GM12891 (cell line): Measurements from ENCODE around the gene MGAT5.
A peak's percentile ranks its signal among the peaks of the same experiment; 100 is the strongest.

ENCODE experiments used
- DNase-seq: peaks from one replicate; pipeline ENCODE4 v3.0.0; 2011; ENCODE audit warnings: low spot score; ENCODE audit not compliant: insufficient read length
- FAIRE-seq: peaks from 2 replicates; lab custom pipeline; 2011; peaks lifted over from hg19 to GRCh38; lab: Jason Lieb, UNC
- PAX5 ChIP-seq: IDR thresholded peaks from 2 replicates; pipeline ENCODE4 v1.6.1; 2011; ENCODE audit warnings: low read length, moderate library complexity, mild to moderate bottlenecking; ENCODE audit not compliant: insufficient read depth, severe bottlenecking
- POLR2A ChIP-seq: IDR thresholded peaks from 2 replicates; pipeline ENCODE4 v1.6.1; 2011; ENCODE audit warnings: low read depth, low read length, control low read depth
- POLR2AphosphoS5 ChIP-seq: IDR thresholded peaks from 2 replicates; pipeline ENCODE4 v1.6.1; 2011; ENCODE audit warnings: low read depth, low read length, control low read depth
- POU2F2 ChIP-seq: IDR thresholded peaks from 2 replicates; pipeline ENCODE4 v1.6.1; 2011; ENCODE audit warnings: low read depth, mild to moderate bottlenecking, control low read depth, low read length, moderate library complexity
- SPI1 ChIP-seq: IDR thresholded peaks from 2 replicates; pipeline ENCODE4 v1.6.1; 2011; ENCODE audit warnings: low read depth, low read length, control low read depth
- TAF1 ChIP-seq: IDR thresholded peaks from 2 replicates; pipeline ENCODE4 v1.6.1; 2011; ENCODE audit warnings: low read depth, low read length, control low read depth

Gene MGAT5

DNA sequence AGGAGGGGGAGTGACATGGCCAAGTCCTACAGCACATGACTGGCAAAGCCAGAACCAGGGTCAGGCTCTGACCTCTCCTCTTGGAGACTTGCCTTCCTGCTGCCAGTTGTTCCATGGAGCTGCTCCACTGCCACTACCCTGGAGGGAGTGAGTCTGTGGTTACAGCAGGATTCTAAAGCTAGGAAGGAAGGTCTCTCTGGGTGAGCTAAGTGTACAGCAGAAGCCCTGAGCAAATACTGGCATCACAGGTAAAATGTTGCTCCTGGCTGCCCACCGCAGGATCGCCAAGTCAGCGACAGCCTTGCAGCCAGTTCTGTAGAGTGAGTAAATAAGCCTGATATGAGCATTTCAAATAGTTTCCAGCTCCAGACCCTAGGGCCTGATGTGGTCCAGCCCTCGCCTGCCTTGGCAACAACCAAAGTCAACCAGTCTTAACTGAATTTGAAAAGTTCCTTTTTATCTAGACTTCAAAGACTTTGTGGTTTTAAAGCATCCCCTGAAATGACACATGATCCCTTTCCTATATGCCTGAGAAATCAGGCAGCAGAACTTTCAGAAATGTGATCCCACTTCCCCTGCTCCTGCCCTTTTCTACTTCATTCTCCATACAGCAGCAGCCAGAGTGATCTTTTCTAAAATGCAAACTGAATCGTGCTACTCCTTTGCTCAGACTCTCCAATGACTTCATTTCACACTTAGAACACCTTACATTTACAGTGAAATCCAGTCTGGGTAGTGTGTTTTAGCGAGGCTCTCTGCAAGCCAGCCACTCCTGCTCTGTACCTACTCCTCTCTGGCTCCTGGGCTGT is 114.3 kb downstream of the MGAT5 start:
- peak; percentile 16 for FAIRE-seq
- TF ChIP-seq POLR2A (no peak), POU2F2 (no peak), POLR2AphosphoS5 (no peak), TAF1 (no peak), SPI1 (peak; percentile 11; the same call in 1 of the 2 replicates), PAX5 (no peak)
- no peak for DNase-seq

DNA sequence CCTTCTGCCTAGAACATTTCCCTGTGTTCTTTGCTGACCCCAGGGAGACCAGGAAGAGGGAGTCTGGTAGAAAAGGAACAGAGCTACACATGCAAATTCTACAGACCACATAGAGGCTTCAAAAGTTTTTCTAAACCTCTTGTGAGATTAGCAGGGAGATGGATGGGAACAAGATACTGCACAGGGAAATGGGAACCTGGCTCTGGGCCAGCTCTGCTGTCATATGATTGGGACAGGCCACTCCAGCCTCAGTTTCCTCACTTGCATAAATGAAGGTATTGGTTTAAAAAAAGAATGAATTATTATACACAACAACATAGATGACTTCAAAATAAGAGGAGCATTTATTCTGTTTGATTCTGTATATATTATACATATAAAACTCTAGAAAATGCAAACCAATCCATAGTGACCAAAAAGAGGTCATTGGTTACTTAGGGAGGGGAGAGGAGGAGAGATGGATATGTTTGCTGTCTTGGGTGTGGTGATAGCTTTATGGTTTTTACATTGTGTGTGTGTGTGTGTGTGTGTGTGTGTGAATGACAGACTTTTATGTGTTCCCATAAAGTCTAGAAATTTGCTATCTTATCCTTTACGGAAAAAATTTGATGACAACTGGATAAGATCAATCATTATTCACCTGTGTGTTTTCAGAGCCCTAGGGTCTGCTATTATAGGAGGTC is 115.5 kb downstream of the MGAT5 start:
- DNase-seq (no peak), FAIRE-seq (no peak)
- TF ChIP-seq POLR2A = no peak
- TF ChIP-seq POU2F2 = peak; percentile 14; the same call in 1 of the 2 replicates

DNA sequence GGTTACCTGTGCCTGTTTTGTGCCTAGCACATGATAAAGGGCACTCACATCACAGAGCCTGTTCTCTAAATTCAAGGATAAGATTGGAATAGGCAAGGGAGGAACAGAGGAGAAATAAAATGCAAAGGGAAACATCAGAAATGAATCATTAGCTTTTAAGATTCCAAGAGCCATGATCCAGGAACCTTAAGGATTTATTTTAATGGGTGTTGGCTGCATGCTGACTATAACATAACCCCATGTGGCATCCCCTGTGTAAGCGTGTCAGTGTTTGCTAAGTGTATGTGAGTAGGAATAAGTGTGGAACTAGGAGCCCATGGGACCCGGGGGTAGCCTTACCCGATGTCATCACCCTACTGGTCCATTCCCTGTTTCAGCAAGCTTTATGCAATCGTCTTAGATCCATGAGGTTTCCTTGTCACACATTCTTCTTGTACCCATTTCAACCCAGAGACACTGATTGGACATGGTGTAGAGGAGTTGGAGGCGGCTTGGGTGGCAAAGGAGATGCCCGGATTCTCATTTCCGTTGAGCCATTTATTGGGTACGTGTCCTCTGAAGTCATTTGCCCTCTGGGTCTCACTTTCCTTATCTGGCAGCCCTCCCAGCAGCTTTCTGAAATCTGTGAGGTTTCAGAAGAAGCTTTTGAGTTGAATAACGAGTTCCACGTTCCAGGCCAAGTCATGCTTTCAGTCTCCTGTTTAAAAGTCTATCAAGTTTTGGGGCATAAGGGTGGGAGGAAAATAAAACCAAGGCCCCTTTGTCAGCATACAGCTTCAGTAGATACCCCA is 117.0 kb downstream of the MGAT5 start:
- FAIRE-seq = no peak

DNA sequence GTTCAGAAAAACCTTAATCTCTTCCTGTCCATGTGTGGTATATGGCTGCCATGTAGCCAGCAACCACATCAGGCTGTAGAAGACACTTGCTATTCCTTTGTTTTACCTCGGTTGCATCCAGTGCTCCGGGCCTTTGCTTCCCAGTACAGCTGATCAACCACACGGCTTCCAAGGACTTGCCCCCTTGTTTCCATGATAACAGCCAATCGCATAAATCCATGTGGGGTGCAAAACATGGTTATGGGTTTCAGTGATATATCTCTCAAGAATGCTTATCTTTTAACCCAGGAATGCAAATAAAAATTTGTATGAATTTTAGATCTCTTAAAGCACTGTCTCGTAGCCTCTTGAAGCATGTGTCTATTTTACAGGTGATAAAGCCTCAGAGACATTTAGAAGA is 118.3 kb downstream of the MGAT5 start:
- DNase-seq = no peak
- FAIRE-seq = no peak

More for the DNA sequence above, 117.0 kb downstream of the MGAT5 start:
- TF ChIP-seq POLR2AphosphoS5 (no peak), SPI1 (no peak), POLR2A (no peak), TAF1 (no peak), PAX5 (no peak), POU2F2 (no peak)
- no peak for DNase-seq

DNA sequence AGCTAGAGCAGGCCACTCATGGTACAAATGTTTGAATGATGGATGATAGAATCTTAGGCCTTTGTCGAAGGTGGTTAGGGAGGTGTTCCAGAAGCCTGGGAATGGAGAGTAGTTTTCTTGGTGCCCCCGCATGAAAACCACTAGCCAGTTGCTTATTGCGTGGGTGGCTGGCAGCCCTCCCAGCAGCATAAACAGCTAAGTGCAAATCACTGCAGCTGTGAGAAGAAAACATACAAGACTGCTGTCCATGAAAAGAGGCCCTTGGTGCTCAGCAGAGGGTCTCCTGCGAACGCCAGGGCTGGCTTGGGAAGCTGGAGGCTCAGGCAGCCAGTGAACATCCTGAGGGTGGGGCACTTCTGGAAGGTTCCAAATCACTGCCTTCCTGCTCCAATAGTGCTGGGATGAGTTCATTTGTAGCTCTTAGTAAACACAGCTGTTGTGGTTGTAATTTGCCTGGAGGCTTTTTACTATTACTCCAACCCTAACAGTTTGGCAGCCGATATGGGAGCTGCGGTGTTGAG is 118.8 kb downstream of the MGAT5 start:
- TF ChIP-seq TAF1 (no peak), PAX5 (no peak), POU2F2 (no peak), POLR2AphosphoS5 (no peak), POLR2A (no peak), SPI1 (no peak)
- DNase-seq (no peak), FAIRE-seq (no peak)

More for the DNA sequence above, 118.3 kb downstream of the MGAT5 start:
- TF ChIP-seq POU2F2 (no peak), SPI1 (no peak), POLR2AphosphoS5 (no peak), PAX5 (no peak), POLR2A (no peak), TAF1 (no peak)

DNA sequence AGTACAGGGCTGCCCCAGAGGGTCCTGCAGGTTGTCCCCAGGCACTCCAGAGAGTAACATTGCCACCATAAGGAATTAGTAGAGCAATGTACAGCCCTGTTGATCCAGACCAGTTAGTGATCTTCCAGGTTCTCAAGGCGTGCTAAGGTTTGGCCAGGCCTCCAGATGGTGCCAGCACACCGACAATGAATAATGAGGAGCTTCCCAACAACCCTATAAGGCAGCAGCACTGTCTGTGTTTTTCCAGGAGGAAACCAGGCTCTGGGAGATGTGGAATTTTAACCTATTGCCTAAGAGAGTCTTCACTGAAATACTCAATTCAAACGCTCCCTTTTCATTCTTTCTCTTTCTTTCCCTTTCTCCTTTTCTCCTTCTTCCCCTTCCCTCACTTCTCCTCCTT is 122.1 kb downstream of the MGAT5 start:
- no peak for DNase-seq
- no peak for FAIRE-seq
- TF ChIP-seq POLR2AphosphoS5 = no peak
- no peak for TF ChIP-seq TAF1
- no peak for TF ChIP-seq SPI1
- TF ChIP-seq PAX5 = no peak
- TF ChIP-seq POLR2A = no peak
- no peak for TF ChIP-seq POU2F2

DNA sequence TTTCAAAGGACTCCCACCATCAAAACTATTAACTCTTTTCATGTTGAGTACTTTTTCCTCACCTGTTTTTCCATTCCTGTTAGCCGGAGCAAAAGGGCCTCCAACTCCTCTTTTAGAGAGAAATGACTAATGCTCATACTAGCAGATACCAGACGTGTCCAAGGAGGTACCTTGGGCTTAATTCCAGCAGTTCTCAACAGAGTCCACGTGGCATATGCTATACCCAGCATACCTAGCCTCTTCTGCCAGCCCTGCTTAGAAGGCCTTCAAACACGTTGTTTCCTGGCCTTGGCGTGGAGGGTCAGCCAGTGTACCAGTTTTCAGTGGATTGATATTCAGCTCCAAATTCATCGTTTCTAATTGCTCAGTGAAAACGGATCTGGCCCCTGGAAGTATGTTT is 123.9 kb downstream of the MGAT5 start:
- DNase-seq = no peak
- TF ChIP-seq POU2F2 (no peak), POLR2AphosphoS5 (no peak), POLR2A (no peak), SPI1 (no peak), TAF1 (no peak), PAX5 (no peak)
- FAIRE-seq = no peak

DNA sequence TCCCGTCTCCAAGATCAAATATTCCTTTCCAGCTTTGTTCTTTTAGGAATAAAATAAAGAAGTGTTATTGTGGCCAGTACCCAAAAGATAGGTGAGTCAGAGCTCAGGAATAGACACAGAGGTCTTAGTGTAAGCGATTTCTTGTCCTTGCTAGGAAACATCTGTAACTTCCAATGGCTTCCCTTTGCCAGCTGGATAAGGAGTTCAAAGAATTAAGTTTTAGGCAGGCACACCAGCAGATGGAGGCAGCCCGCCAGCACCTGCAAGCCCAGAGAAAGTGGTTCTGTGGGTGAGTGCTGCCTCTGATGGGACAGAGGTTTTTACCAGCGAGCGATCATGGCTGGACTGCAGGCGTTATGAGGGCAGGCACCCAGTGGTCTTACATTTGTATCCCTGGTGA is 125.4 kb downstream of the MGAT5 start:
- no peak for TF ChIP-seq SPI1
- no peak for TF ChIP-seq POLR2AphosphoS5
- no peak for TF ChIP-seq PAX5
- TF ChIP-seq POU2F2 = no peak
- no peak for TF ChIP-seq POLR2A
- TF ChIP-seq TAF1 = no peak
- no peak for DNase-seq
- no peak for FAIRE-seq
